HepG2 (cell line): ENCODE data around the gene MAEA. TPM values are rescaled to one million over a fixed set of nuclear protein-coding genes. Genes with fewer than 3 reads are reported as not detected.
A peak's percentile ranks its signal among the peaks of the same experiment; 100 is the strongest.

ENCODE experiments used
- ATF7-NPFF ChIP-seq: sonication (generic); formaldehyde crosslinking; IDR thresholded peaks from 2 replicates; pipeline ENCODE4 v1.8.1; 2023; ENCODE audit warnings: mild to moderate bottlenecking, low read depth, missing genetic modification reagents, moderate library complexity
- ELF3 ChIP-seq: IDR thresholded peaks from 2 replicates; pipeline ENCODE4 v1.6.1; 2016; ENCODE audit warnings: missing genetic modification reagents, missing compliant biosample characterization
- FOXO1 ChIP-seq: sonication (generic); formaldehyde crosslinking; IDR thresholded peaks from 2 replicates; pipeline ENCODE4 v1.4.0; 2020; ENCODE audit warnings: missing genetic modification reagents
- HDAC2 ChIP-seq: sonication (generic); formaldehyde crosslinking; IDR thresholded peaks from 2 replicates; pipeline ENCODE4 v1.4.0; 2020; ENCODE audit warnings: missing genetic modification reagents
- HOXA7 ChIP-seq: sonication (generic); formaldehyde crosslinking; IDR thresholded peaks from 2 replicates; pipeline ENCODE4 v1.8.1; 2022; ENCODE audit warnings: mild to moderate bottlenecking, missing genetic modification reagents, moderate library complexity
- KDM1A ChIP-seq: IDR thresholded peaks from 2 replicates; pipeline ENCODE4 v1.6.1; 2016; ENCODE audit warnings: missing compliant biosample characterization
- MYNN ChIP-seq: sonication (generic); formaldehyde crosslinking; IDR thresholded peaks from 2 replicates; pipeline ENCODE4 v1.4.0; 2020; ENCODE audit warnings: mild to moderate bottlenecking, low read depth, missing genetic modification reagents
- NFIC ChIP-seq: IDR thresholded peaks from 2 replicates; pipeline ENCODE4 v1.6.1; 2012; ENCODE audit warnings: mild to moderate bottlenecking, low read length, inconsistent platforms
- NFRKB ChIP-seq: fragments of 450-650 bp; IDR thresholded peaks from 2 replicates; pipeline ENCODE4 v1.6.1; 2017
- NKX3-1 ChIP-seq: sonication (generic); formaldehyde crosslinking; IDR thresholded peaks from 2 replicates; pipeline ENCODE4 v1.5.0; 2020; ENCODE audit warnings: missing genetic modification reagents
- NONO ChIP-seq, 2 experiments: fragments of 450-650 bp in 1 of 2; sonication (generic) in 1 of 2; formaldehyde crosslinking in 1 of 2; IDR thresholded peaks in 1 of 2; conservative IDR thresholded peaks in 1 of 2; 2 replicates each; pipeline versions ENCODE4 v1.6.1 to v1.8.0; 2017 to 2022; ENCODE audit warnings: mild to moderate bottlenecking in 1 of 2, missing genetic modification reagents in 1 of 2, moderate library complexity in 1 of 2
- NPAS2 ChIP-seq: sonication (generic); formaldehyde crosslinking; IDR thresholded peaks from 2 replicates; pipeline ENCODE4 v1.8.0; 2022; ENCODE audit warnings: mild to moderate bottlenecking, missing genetic modification reagents, borderline replicate concordance
- NRL ChIP-seq: sonication (generic); formaldehyde crosslinking; IDR thresholded peaks from 2 replicates; pipeline ENCODE4 v1.5.0; 2020; ENCODE audit warnings: missing genetic modification reagents, mild to moderate bottlenecking, moderate library complexity, borderline replicate concordance
- PITX1 ChIP-seq: sonication (generic); formaldehyde crosslinking; IDR thresholded peaks from 2 replicates; pipeline ENCODE4 v1.5.1; 2020; ENCODE audit warnings: mild to moderate bottlenecking, missing genetic modification reagents
- POGZ ChIP-seq: sonication (generic); formaldehyde crosslinking; IDR thresholded peaks from 2 replicates; pipeline ENCODE4 v1.4.0; 2020; ENCODE audit warnings: mild to moderate bottlenecking, missing genetic modification reagents
- SMARCE1 ChIP-seq: fragments of 450-650 bp; IDR thresholded peaks from 2 replicates; pipeline ENCODE4 v1.6.1; 2017; ENCODE audit warnings: borderline replicate concordance
- ZBTB7B ChIP-seq: sonication (generic); formaldehyde crosslinking; IDR thresholded peaks from 2 replicates; pipeline ENCODE4 v1.4.0; 2020; ENCODE audit warnings: missing genetic modification reagents
- ZEB1 ChIP-seq: IDR thresholded peaks from 2 replicates; pipeline ENCODE4 v1.6.1; 2012; ENCODE audit warnings: mild to moderate bottlenecking, low read depth, inconsistent platforms; ENCODE audit not compliant: insufficient replicate concordance
- ZMYM2 ChIP-seq: sonication (generic); formaldehyde crosslinking; IDR thresholded peaks from 2 replicates; pipeline ENCODE4 v1.8.0; 2022; ENCODE audit warnings: mild to moderate bottlenecking, missing genetic modification reagents
- ZNF253 ChIP-seq: sonication (generic); formaldehyde crosslinking; IDR thresholded peaks from 2 replicates; pipeline ENCODE4 v1.8.0; 2022; ENCODE audit warnings: mild to moderate bottlenecking, missing genetic modification reagents, borderline replicate concordance
- ZNF329 ChIP-seq: sonication (generic); formaldehyde crosslinking; IDR thresholded peaks from 2 replicates; pipeline ENCODE4 v1.9.0; 2021; ENCODE audit warnings: low read depth, mild to moderate bottlenecking, missing genetic modification reagents
- ZNF337 ChIP-seq: sonication (generic); formaldehyde crosslinking; IDR thresholded peaks from 2 replicates; pipeline ENCODE4 v1.5.1; 2020; ENCODE audit warnings: missing genetic modification reagents, low read depth, mild to moderate bottlenecking, borderline replicate concordance
- ZNF674 ChIP-seq: sonication (generic); formaldehyde crosslinking; IDR thresholded peaks from 2 replicates; pipeline ENCODE4 v1.5.0; 2020; ENCODE audit warnings: low read depth, mild to moderate bottlenecking, missing genetic modification reagents
- ZNF841 ChIP-seq: sonication (generic); formaldehyde crosslinking; IDR thresholded peaks from 2 replicates; pipeline ENCODE4 v1.8.1; 2023; ENCODE audit warnings: missing genetic modification reagents, borderline replicate concordance
- ZSCAN25 ChIP-seq: sonication (generic); formaldehyde crosslinking; IDR thresholded peaks from 2 replicates; pipeline ENCODE4 v1.8.0; 2022; ENCODE audit warnings: mild to moderate bottlenecking, missing genetic modification reagents
- polyA plus RNA-seq, 8 experiments: library from polyadenylated mRNA; depleted of rRNA in 3 of 8; stranded (reverse) in 7 of 8; unstranded in 1 of 8; fragments of >200 nt; fragmentation: Illumina TruSeq in 4 of 8; extraction: Trizol in 4 of 8; gene quantifications; 2 replicates each; pipeline versions ENCODE4 v1.2.1 to v1.2.3, GENCODE V29; 2011 to 2016; ENCODE audit warnings: low read depth in 4 of 8, missing spikeins in 1 of 8, mixed read lengths in 1 of 8; ENCODE audit not compliant: insufficient read depth in 1 of 8
- total RNA-seq, 5 experiments: library from RNA; depleted of rRNA; stranded (reverse); fragments of >200 nt; fragmentation: Illumina TruSeq; extraction: Trizol; gene quantifications; 2 replicates each; pipeline ENCODE4 v1.2.3, GENCODE V29; 2016; ENCODE audit warnings: low read depth in 1 of 5
- TF ChIP-seq, protein P1 (sequence below): sonication (generic); formaldehyde crosslinking; IDR thresholded peaks from 2 replicates; pipeline ENCODE4 v1.8.1; 2023; ENCODE audit warnings: mild to moderate bottlenecking, missing genetic modification reagents, borderline replicate concordance
- TF ChIP-seq, protein P2 (sequence below): sonication (generic); formaldehyde crosslinking; IDR thresholded peaks from 2 replicates; pipeline ENCODE4 v1.5.0; 2020; ENCODE audit warnings: missing genetic modification reagents
- TF ChIP-seq, protein P3 (sequence below): IDR thresholded peaks from 2 replicates; pipeline ENCODE4 v1.6.1; 2012; ENCODE audit warnings: inconsistent platforms
- TF ChIP-seq, protein P4 (sequence below): sonication (generic); formaldehyde crosslinking; IDR thresholded peaks from 2 replicates; pipeline ENCODE4 v1.4.0; 2020; ENCODE audit warnings: mild to moderate bottlenecking, missing genetic modification reagents
- TF ChIP-seq, protein P5 (sequence below): sonication (generic); formaldehyde crosslinking; IDR thresholded peaks from 2 replicates; pipeline ENCODE4 v1.5.1; 2020; ENCODE audit warnings: missing genetic modification reagents, mild to moderate bottlenecking, borderline replicate concordance

MAEA gene
- total and polyA plus RNA-seq, 2 of the 13 experiments (the other 11 are each of a cell fraction or from before 2014, with no cell fraction given): 52.0 to 57.1 TPM

DNA sequence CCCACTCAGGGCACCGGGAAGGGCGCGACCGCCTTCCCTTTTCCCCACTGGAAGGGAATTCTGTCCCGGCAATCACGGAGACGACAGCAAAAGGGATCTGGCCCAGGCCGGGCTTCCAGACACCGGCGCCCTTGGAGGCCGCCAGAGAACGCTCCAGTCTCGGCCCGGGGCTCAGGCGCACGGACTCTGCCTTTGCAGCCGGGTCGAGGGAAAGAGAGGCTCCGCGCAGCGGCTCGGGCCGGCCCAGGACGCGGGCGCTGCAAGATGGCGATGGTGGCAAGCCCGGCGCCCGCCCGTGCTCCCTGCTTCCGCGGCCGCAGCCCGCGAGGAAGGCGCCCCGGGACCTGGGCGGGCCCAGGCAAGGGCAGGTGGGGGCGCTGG lies 41.8 kb upstream of the MAEA start (continued):
- TF ChIP-seq POGZ (CRISPR knock-in tag): no peak
- TF ChIP-seq ZNF329: peak; percentile 59; the same call in 1 of the 2 replicates
- TF ChIP-seq HDAC2: no peak
- no peak for TF ChIP-seq NRL
- TF ChIP-seq NFIC: no peak
- TF ChIP-seq NFRKB: no peak
- TF ChIP-seq ZNF841 (CRISPR knock-in tag): no peak
- TF ChIP-seq ZNF337 (CRISPR knock-in tag): no peak
- 0 out of 2 replicates have a peak, but pooled peaks have one; percentile 4 for TF ChIP-seq ZNF253 (CRISPR knock-in tag)
- no peak for TF ChIP-seq FOXO1 (CRISPR knock-in tag)
- TF ChIP-seq, protein P1, sequence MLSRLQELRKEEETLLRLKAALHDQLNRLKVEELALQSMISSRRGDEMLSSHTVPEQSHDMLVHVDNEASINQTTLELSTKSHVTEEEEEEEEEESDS: no peak
- TF ChIP-seq SMARCE1: no peak
- TF ChIP-seq ATF7-NPFF (CRISPR knock-in tag): no peak
- TF ChIP-seq, protein P2, sequence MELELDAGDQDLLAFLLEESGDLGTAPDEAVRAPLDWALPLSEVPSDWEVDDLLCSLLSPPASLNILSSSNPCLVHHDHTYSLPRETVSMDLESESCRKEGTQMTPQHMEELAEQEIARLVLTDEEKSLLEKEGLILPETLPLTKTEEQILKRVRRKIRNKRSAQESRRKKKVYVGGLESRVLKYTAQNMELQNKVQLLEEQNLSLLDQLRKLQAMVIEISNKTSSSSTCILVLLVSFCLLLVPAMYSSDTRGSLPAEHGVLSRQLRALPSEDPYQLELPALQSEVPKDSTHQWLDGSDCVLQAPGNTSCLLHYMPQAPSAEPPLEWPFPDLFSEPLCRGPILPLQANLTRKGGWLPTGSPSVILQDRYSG (CRISPR knock-in tag): no peak
- TF ChIP-seq KDM1A: no peak
- TF ChIP-seq NKX3-1 (CRISPR knock-in tag): no peak
- no peak for TF ChIP-seq HOXA7 (CRISPR knock-in tag)
- TF ChIP-seq, protein P3, sequence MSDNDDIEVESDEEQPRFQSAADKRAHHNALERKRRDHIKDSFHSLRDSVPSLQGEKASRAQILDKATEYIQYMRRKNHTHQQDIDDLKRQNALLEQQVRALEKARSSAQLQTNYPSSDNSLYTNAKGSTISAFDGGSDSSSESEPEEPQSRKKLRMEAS: no peak
- TF ChIP-seq ZBTB7B (CRISPR knock-in tag): no peak
- TF ChIP-seq, protein P4, sequence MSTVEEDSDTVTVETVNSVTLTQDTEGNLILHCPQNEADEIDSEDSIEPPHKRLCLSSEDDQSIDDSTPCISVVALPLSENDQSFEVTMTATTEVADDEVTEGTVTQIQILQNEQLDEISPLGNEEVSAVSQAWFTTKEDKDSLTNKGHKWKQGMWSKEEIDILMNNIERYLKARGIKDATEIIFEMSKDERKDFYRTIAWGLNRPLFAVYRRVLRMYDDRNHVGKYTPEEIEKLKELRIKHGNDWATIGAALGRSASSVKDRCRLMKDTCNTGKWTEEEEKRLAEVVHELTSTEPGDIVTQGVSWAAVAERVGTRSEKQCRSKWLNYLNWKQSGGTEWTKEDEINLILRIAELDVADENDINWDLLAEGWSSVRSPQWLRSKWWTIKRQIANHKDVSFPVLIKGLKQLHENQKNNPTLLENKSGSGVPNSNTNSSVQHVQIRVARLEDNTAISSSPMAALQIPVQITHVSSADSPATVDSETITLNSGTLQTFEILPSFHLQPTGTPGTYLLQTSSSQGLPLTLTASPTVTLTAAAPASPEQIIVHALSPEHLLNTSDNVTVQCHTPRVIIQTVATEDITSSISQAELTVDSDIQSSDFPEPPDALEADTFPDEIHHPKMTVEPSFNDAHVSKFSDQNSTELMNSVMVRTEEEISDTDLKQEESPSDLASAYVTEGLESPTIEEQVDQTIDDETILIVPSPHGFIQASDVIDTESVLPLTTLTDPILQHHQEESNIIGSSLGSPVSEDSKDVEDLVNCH: no peak
- TF ChIP-seq MYNN (CRISPR knock-in tag): no peak
- TF ChIP-seq ELF3: no peak
- TF ChIP-seq ZEB1: no peak
- TF ChIP-seq, protein P5, sequence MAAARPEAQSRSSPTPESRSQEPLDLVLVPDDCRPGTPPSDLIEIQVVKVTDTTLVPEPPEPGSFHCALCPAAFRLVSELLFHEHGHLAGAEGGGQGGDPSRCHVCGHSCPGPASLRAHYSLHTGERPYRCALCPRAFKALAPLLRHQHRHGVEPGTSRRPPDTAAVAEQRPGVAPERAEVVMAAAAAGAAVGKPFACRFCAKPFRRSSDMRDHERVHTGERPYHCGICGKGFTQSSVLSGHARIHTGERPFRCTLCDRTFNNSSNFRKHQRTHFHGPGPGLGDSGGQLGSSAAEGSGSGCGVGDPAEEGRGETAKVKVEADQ (CRISPR knock-in tag): no peak
- TF ChIP-seq PITX1: no peak
- TF ChIP-seq ZSCAN25 (CRISPR knock-in tag): no peak
- TF ChIP-seq NONO (IDR thresholded peaks at IDR 0.05): no peak
- no peak for TF ChIP-seq NONO (CRISPR knock-in tag; conservative IDR thresholded peaks at IDR 0.05)
- TF ChIP-seq ZMYM2 (CRISPR knock-in tag): no peak
- TF ChIP-seq ZNF674 (CRISPR knock-in tag): 0 out of 2 replicates have a peak, but pooled peaks have one; percentile 28
- TF ChIP-seq NPAS2 (CRISPR knock-in tag): no peak
